GM10266 (cell line): ENCODE results near the gene MYL9.
A peak's percentile ranks its signal among the peaks of the same experiment; 100 is the strongest.

Experiments used
- DNase-seq: peaks from one replicate; pipeline ENCODE4 v3.0.0; 2012; ENCODE audit errors: extremely low spot score
- TF ChIP-seq, protein P1 (sequence below): IDR thresholded peaks from 2 replicates; pipeline ENCODE4 v1.5.1; 2012; ENCODE audit warnings: mild to moderate bottlenecking, low read depth; ENCODE audit not compliant: control insufficient read depth, insufficient read depth; ENCODE audit errors: missing control alignments

Gene MYL9

DNA sequence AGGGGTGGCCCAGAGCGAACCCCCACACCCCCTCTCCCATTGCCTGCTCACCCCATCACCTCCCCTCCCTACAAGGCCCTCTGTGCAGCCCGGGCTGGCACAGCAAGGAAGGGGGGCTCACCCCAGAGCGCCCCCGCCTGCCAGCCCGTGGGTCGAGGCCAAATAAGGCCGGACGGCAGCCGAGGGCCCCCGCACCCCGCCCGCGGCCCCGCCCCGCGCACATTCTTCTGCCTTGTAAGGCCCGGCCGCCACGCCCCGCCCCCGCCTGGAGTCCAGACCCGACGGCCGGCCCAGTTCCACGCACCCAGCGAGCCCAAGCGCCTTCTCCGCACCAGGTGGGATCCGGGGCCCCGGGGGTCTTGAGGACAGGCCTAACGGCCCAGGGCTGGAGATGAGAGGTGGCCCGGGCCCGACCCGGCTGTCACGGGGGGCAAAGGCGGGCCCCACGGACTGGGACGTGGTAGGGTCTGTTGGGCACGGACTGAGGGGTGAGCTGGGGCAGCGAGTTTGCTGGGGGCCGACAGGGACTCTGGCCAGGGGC lies at the start of gene MYL9:
TSS of gene MYL9 (plus strand) at position 293 of the 541 bp plus-strand sequence. CDS start 3,366 bp downstream, outside the sequence.
- DNase-seq = peak; percentile 79
- TF ChIP-seq, protein P1, sequence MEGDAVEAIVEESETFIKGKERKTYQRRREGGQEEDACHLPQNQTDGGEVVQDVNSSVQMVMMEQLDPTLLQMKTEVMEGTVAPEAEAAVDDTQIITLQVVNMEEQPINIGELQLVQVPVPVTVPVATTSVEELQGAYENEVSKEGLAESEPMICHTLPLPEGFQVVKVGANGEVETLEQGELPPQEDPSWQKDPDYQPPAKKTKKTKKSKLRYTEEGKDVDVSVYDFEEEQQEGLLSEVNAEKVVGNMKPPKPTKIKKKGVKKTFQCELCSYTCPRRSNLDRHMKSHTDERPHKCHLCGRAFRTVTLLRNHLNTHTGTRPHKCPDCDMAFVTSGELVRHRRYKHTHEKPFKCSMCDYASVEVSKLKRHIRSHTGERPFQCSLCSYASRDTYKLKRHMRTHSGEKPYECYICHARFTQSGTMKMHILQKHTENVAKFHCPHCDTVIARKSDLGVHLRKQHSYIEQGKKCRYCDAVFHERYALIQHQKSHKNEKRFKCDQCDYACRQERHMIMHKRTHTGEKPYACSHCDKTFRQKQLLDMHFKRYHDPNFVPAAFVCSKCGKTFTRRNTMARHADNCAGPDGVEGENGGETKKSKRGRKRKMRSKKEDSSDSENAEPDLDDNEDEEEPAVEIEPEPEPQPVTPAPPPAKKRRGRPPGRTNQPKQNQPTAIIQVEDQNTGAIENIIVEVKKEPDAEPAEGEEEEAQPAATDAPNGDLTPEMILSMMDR = peak; percentile 24

DNA sequence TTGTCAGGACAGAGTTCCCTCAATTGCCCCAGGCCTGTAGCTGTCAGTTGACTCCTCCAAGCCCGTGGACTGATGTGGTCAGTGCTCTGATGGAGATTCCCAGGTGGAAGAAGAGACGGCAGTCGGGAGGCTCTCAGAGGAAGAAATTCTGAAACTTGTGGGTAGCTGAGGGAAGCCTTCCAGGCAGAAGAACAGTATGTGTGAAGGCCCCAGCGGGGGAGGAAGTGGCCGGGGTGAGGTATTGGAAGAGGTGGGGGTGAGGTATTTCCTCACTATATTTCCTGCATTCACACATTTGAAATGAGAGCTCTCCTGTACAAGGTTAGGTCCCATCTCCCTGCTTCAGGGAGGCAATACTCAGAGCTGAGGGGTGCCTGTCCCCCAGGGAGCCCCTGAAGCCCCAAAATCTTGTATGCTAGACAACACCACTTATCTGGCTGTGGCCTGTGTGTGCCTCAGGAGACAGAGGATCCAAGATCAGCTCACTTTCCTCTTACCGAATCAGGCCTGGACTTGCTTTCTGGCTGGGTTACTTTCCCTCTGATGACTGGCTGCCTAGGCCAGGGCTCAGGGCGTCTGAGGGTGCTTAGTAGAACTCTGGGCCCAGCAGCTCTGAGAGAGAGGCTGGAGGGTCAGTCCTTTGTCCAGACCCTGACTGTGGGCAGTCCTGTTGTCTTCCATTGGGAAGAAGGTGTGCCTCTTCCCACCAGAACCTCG lies 49.3 kb upstream of the MYL9 start:
- DNase-seq = peak; percentile 69
- TF ChIP-seq, protein P1 = no peak

DNA sequence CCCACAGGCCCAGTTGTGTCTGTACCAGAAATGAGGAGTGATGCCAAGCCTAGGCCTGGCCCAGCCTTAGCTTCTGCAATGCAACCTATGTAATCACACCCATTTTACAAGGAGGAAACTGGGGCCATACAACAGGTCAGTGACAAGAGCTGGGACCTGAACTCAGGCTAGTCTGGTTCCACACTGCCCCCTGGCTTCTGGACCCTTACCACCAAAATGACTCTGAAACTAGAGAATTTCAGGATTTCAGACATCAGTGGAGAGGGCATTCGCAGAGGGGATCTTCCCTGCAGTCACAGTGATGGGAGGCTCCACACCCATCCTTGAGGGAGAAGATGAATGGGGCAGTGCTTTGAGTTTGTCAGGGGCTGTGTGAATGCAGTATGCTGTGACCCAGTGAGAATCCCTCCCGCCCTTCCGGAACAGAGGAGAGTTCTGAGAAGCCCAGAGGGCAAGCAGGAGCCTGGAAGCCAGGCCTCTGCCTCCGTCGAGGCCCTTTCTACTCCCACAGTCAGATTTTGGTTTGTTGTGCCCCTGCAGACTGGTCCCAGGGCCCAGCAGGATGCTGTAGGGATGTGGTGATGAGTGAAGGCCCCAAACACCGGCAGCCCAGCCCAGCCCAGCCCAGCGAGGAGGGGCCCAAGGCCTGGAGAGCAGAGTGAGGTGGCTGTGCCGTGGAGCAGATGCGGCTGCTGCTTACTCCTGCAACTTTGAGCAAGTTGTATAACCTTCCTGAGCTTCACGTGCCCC lies 48.1 kb upstream of the MYL9 start:
- TF ChIP-seq, protein P1 = peak; percentile 50
- peak; percentile 54 for DNase-seq

DNA sequence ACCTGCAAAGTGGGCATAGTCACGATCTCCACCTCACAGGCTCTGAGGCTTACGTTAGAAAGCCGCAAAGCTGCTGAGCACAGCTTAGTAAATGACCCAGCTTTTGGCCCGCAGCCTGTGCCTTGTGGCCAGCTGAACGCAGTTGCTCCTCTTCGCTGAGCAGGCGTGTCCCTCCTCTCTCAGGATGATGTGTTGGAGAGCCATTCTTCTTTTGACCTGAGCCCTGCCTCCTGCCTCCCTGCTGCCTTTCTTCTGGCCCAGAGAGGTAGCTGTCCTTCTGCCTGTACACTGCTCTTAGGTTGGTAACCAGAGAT lies 47.6 kb upstream of the MYL9 start:
- TF ChIP-seq, protein P1 = no peak
- DNase-seq = no peak

DNA sequence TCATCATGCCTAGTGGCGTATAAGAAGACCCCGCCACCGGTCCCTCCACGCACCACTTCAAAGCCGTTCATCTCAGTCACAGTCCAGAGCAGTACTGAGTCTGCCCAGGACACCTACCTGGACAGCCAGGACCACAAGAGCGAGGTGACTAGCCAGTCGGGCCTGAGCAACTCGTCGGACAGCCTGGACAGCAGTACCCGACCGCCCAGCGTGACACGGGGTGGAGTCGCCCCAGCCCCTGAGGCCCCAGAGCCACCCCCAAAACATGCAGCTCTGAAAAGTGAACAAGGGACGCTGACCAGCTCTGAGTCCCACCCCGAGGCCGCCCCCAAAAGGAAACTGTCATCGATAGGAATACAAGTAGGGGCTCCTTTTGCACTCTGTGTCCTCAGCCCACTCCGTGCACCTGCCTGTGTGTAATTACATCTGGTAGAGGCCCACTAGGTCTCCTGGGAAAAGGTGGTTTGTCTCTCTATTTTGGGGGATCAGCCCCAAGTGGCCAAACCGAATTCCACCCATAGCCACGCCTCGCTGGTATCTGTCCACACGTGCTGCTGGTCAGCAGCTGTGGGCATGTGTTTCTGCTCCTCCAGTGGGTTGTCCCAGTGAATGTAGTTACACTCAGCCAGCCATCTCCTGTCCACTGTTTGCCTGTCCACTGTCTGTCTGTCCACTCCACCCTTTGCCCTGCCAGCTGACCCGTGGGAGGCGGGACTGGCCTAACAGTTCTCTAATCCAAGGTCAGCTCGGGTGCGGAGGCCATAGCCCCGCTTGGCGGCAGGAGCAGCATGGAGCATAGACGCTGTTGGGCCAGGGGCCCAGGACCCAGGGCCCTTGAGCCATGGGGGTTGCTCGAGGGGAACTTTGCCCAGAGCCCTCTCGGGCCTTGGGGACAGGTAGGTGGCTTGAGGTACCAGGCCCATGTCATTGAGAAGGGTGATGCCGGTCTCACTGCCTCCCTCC lies 44.3 kb upstream of the MYL9 start:
- TF ChIP-seq, protein P1 = no peak
- DNase-seq = no peak

DNA sequence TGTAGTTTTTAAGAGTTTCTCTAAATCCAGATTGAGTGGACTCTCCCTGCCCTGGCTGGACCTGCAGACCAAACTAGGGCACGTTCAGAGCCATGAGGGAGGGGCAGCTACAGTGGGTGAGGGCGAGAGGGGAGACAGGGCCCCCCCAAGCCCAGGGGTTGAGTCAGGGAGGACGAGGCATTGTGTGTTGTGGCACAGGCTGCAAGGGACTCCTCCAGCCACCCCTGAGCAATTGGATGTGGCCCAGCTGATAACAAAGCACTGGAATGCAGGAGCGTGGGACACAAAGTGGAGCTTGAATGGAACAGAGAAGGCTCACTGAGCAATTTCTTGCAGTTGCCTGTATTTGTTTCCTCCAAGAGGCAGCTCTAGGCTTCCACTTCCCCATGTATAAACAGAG lies 43.5 kb upstream of the MYL9 start:
- TF ChIP-seq, protein P1 = no peak
- DNase-seq = no peak
